Activated CD8-positive, alpha-beta memory T cell treated with anti-CD3 and anti-CD28 coated beads, Interleukin-2, amount 10 ng/mL, durations not matched to agents 7 days and 5 days (primary cell): ENCODE data around the gene CTSZ. TPM values are rescaled to one million over a fixed set of nuclear protein-coding genes. Genes with fewer than 3 reads are reported as not detected.

Experiments
- ATAC-seq: fragments of 150-1000 bp; cut with Tn5 transposase; one replicate; pipeline ENCODE4 v1.10.0; 2021; ENCODE audit warnings: moderate library complexity
- CTCF ChIA-PET: fragments of 350-600 bp; sonication (Branson Sonifier 250); formaldehyde crosslinking; loops from one replicate; lab custom pipeline; 2021; ENCODE audit warnings: antibody characterized with exemption; lab: Charles Lee
- DNase-seq: peaks from one replicate; pipeline ENCODE4 v3.0.0-alpha.2; 2020
- H3K27ac Mint-ChIP-seq: one replicate; pipeline ENCODE4 v1.8.0; 2021; ENCODE audit warnings: mild to moderate bottlenecking, mixed read lengths
- H3K27me3 Mint-ChIP-seq: one replicate; pipeline ENCODE4 v1.8.0; 2021; ENCODE audit warnings: mixed read lengths
- H3K36me3 Mint-ChIP-seq: one replicate; pipeline ENCODE4 v1.8.0; 2021; ENCODE audit warnings: mild to moderate bottlenecking, mixed read lengths
- H3K4me1 Mint-ChIP-seq: one replicate; pipeline ENCODE4 v1.8.0; 2021; ENCODE audit warnings: mixed read lengths
- H3K4me3 Mint-ChIP-seq: one replicate; pipeline ENCODE4 v1.8.0; 2021; ENCODE audit warnings: mild to moderate bottlenecking, moderate library complexity, mixed read lengths
- H3K9me3 Mint-ChIP-seq: one replicate; pipeline ENCODE4 v1.8.0; 2022; ENCODE audit warnings: low read depth, mixed read lengths
- total RNA-seq, 2 experiments: library from RNA; stranded (reverse); gene quantifications; one replicate each; pipeline ENCODE4 v1.2.3, GENCODE V29; 2021

CTSZ gene
- total RNA-seq, 2 experiments from 2014 or later = 39.6 to 48.0 TPM

- peaks cover 40% of the 10 kb centered on the region for H3K36me3 Mint-ChIP-seq
- CTCF ChIA-PET = no interaction called here
- ATAC-seq (no peak), DNase-seq (no peak)
- H3K9me3 Mint-ChIP-seq = no peaks in the 10 kb centered on the region
- no peak overlapping the region for H3K4me3 Mint-ChIP-seq
- peaks cover 5% of the 10 kb centered on the region for H3K4me1 Mint-ChIP-seq
- no peaks in the 10 kb centered on the region for H3K27me3 Mint-ChIP-seq
- no peak overlapping the region for H3K27ac Mint-ChIP-seq
Measured at GRCh38 chr20:58996226-58996611, 10.8 kb downstream of the CTSZ start.

GRCh38 chr20:58995461-58996225 lies 11.4 kb downstream of the CTSZ start:
- no peaks in the 10 kb centered on the region for H3K27me3 Mint-ChIP-seq
- H3K9me3 Mint-ChIP-seq = no peaks in the 10 kb centered on the region
- CTCF ChIA-PET = no interaction called here
- no peak overlapping the region for H3K4me3 Mint-ChIP-seq
- DNase-seq (no peak), ATAC-seq (no peak)
- H3K36me3 Mint-ChIP-seq = peaks cover 44% of the 10 kb centered on the region
- no peak overlapping the region for H3K27ac Mint-ChIP-seq
- peaks cover 5% of the 10 kb centered on the region for H3K4me1 Mint-ChIP-seq

- ATAC-seq (no peak), DNase-seq (no peak)
- Mint-ChIP-seq H3K27ac (no peak overlapping the region), H3K9me3 (no peaks in the 10 kb centered on the region), H3K4me3 (no peak overlapping the region), H3K36me3 (peaks cover 49% of the 10 kb centered on the region), H3K27me3 (no peaks in the 10 kb centered on the region), H3K4me1 (peaks cover 5% of the 10 kb centered on the region)
- CTCF ChIA-PET = no interaction called here
Measured at GRCh38 chr20:58994390-58995159, 12.5 kb downstream of the CTSZ start.

- DNase-seq (no peak), ATAC-seq (no peak)
- peaks cover 5% of the 10 kb centered on the region for H3K4me1 Mint-ChIP-seq
- H3K27me3 Mint-ChIP-seq = no peaks in the 10 kb centered on the region
- H3K4me3 Mint-ChIP-seq = no peak overlapping the region
- peak overlapping the region; percentile 30 for H3K27ac Mint-ChIP-seq
- H3K36me3 Mint-ChIP-seq = peaks cover 56% of the 10 kb centered on the region
- CTCF ChIA-PET = interaction anchor here (0.6 kb wide), 1 partner anchor 11 kb away, joined by 3 read pairs; no protein-coding TSS in a partner anchor
- no peaks in the 10 kb centered on the region for H3K9me3 Mint-ChIP-seq
Measured at GRCh38 chr20:58993332-58994248, 13.5 kb downstream of the CTSZ start.

- Mint-ChIP-seq H3K4me1 (peaks cover 5% of the 10 kb centered on the region), H3K36me3 (peaks cover 57% of the 10 kb centered on the region), H3K4me3 (no peak overlapping the region), H3K27me3 (no peaks in the 10 kb centered on the region), H3K27ac (peak overlapping the region; percentile 21), H3K9me3 (no peaks in the 10 kb centered on the region)
- no peak for ATAC-seq
- CTCF ChIA-PET = interaction anchor here (0.6 kb wide), 1 partner anchor 10 kb away, joined by 3 read pairs; no protein-coding TSS in a partner anchor
- DNase-seq = no peak
Measured at GRCh38 chr20:58992911-58993310, 14.1 kb downstream of the CTSZ start.

- Mint-ChIP-seq H3K9me3 (no peaks in the 10 kb centered on the region), H3K27ac (peak overlapping the region; percentile 12), H3K27me3 (no peaks in the 10 kb centered on the region), H3K4me3 (no peak overlapping the region), H3K36me3 (peaks cover 57% of the 10 kb centered on the region), H3K4me1 (peaks cover 12% of the 10 kb centered on the region)
- CTCF ChIA-PET = no interaction called here
- no peak for DNase-seq
- no peak for ATAC-seq
Measured at GRCh38 chr20:58991715-58992114, 15.3 kb downstream of the CTSZ start.

- H3K9me3 Mint-ChIP-seq = no peaks in the 10 kb centered on the region
- CTCF ChIA-PET = no interaction called here
- ATAC-seq = no peak
Measured at GRCh38 chr20:58990651-58991445, 16.2 kb downstream of the CTSZ start.

GRCh38 chr20:58989196-58989595 lies 17.9 kb downstream of the CTSZ start:
- ATAC-seq (no peak), DNase-seq (no peak)
- CTCF ChIA-PET = no interaction called here
- Mint-ChIP-seq H3K27ac (no peak overlapping the region), H3K9me3 (no peaks in the 10 kb centered on the region), H3K36me3 (peaks cover 54% of the 10 kb centered on the region), H3K4me3 (no peak overlapping the region), H3K4me1 (peaks cover 29% of the 10 kb centered on the region), H3K27me3 (no peaks in the 10 kb centered on the region)

More at GRCh38 chr20:58990651-58991445, 16.2 kb downstream of the CTSZ start:
- H3K27me3 Mint-ChIP-seq = no peaks in the 10 kb centered on the region
- no peak for DNase-seq
- no peak overlapping the region for H3K27ac Mint-ChIP-seq
- H3K4me1 Mint-ChIP-seq = peaks cover 19% of the 10 kb centered on the region
- peaks cover 57% of the 10 kb centered on the region for H3K36me3 Mint-ChIP-seq
- H3K4me3 Mint-ChIP-seq = no peak overlapping the region

GRCh38 chr20:58988565-58988882 lies 18.5 kb downstream of the CTSZ start:
- ATAC-seq (no peak), DNase-seq (no peak)
- peaks cover 33% of the 10 kb centered on the region for H3K4me1 Mint-ChIP-seq
- CTCF ChIA-PET = no interaction called here
- H3K9me3 Mint-ChIP-seq = no peaks in the 10 kb centered on the region
- H3K27me3 Mint-ChIP-seq = no peaks in the 10 kb centered on the region
- H3K27ac Mint-ChIP-seq = no peak overlapping the region
- no peak overlapping the region for H3K4me3 Mint-ChIP-seq
- H3K36me3 Mint-ChIP-seq = peaks cover 54% of the 10 kb centered on the region

- Mint-ChIP-seq H3K9me3 (no peaks in the 10 kb centered on the region), H3K27me3 (no peaks in the 10 kb centered on the region), H3K4me3 (no peak overlapping the region), H3K27ac (no peak overlapping the region), H3K36me3 (peaks cover 54% of the 10 kb centered on the region), H3K4me1 (peaks cover 36% of the 10 kb centered on the region)
- ATAC-seq (no peak), DNase-seq (peak; percentile 3)
- CTCF ChIA-PET = interaction anchor here (0.6 kb wide), 1 partner anchor 16 kb away, joined by 3 read pairs; no protein-coding TSS in a partner anchor
Measured at GRCh38 chr20:58987790-58988564, 19.1 kb downstream of the CTSZ start.

GRCh38 chr20:58986968-58987517 lies 20.0 kb downstream of the CTSZ start:
- no peak overlapping the region for H3K27ac Mint-ChIP-seq
- H3K4me3 Mint-ChIP-seq = no peak overlapping the region
- H3K27me3 Mint-ChIP-seq = no peaks in the 10 kb centered on the region
- CTCF ChIA-PET = interaction anchor here (0.6 kb wide), 1 partner anchor 15 kb away, joined by 3 read pairs; no protein-coding TSS in a partner anchor
- H3K36me3 Mint-ChIP-seq = peaks cover 56% of the 10 kb centered on the region
- no peak for ATAC-seq
- DNase-seq = peak; percentile 38
- peaks cover 45% of the 10 kb centered on the region for H3K4me1 Mint-ChIP-seq
- H3K9me3 Mint-ChIP-seq = no peaks in the 10 kb centered on the region
